ENCODE measurements around the gene RAB18. TPM values are rescaled to one million over a fixed set of nuclear protein-coding genes. Genes with fewer than 3 reads are reported as not detected.

RAB18 gene
- total RNA-seq, 2 experiments from 2014 or later = 8.1 to 36.2 TPM

GRCh38 chr10:27485986-27486385 is 18.1 kb upstream of the RAB18 start:
- H3K27ac ChIP-seq (ENCODE audit: low read depth, low read length, poor library complexity, severe bottlenecking) = no peak overlapping the region
- no peaks in the 10 kb centered on the region for H3K4me1 ChIP-seq (ENCODE audit: insufficient read depth, low read length, poor library complexity, severe bottlenecking)
- H3K79me2 ChIP-seq (ENCODE audit: insufficient read depth, low read depth, low read length) = no peaks in the 10 kb centered on the region
- H3K9me2 ChIP-seq (ENCODE audit: insufficient read depth, low read length) = no peaks in the 10 kb centered on the region
- BruUV-seq (replicated peaks) = no TSS peak
- peaks cover 6% of the 10 kb centered on the region for H3K9me3 ChIP-seq (ENCODE audit: low read length)
- no peak overlapping the region for H3K4me3 ChIP-seq (ENCODE audit: low read depth, low read length, poor library complexity, severe bottlenecking)
- no peak for DNase-seq (ENCODE audit: low spot score)
- intact Hi-C loops (cut with micrococcal nuclease; ENCODE audit: unreplicated experiment) = no loop called here
- TF ChIP-seq EZH2phosphoT487 (IDR thresholded peaks at IDR 0.05; ENCODE audit: borderline replicate concordance, low read depth, low read length) (no peak), CTCF (conservative IDR thresholded peaks at IDR 0.05; ENCODE audit: low read length) (no peak)
- H3K36me3 ChIP-seq (ENCODE audit: insufficient read depth, low read length) = no peaks in the 10 kb centered on the region
- no peak overlapping the region for H2AFZ ChIP-seq (ENCODE audit: low read length)
- CTCF ChIA-PET (ENCODE audit: unreplicated experiment) = no interaction called here
- no peaks in the 10 kb centered on the region for H4K20me1 ChIP-seq (ENCODE audit: insufficient read depth, low read length)
- H3K4me2 ChIP-seq (ENCODE audit: low read length) = no peak overlapping the region
- POLR2A ChIA-PET = no interaction called here

- TF ChIP-seq EZH2phosphoT487 (IDR thresholded peaks at IDR 0.05; ENCODE audit: borderline replicate concordance, low read depth, low read length) = no peak
- Histone ChIP-seq H3K9me2 (ENCODE audit: insufficient read depth, low read length) (peaks cover 4% of the 10 kb centered on the region; the same call in 1 of the 2 replicates), H3K79me2 (ENCODE audit: insufficient read depth, low read depth, low read length) (no peaks in the 10 kb centered on the region), H3K27ac (ENCODE audit: low read depth, low read length, poor library complexity, severe bottlenecking) (no peak overlapping the region), H3K4me1 (ENCODE audit: insufficient read depth, low read length, poor library complexity, severe bottlenecking) (no peaks in the 10 kb centered on the region), H4K20me1 (ENCODE audit: insufficient read depth, low read length) (no peaks in the 10 kb centered on the region), H3K36me3 (ENCODE audit: insufficient read depth, low read length) (no peaks in the 10 kb centered on the region), H3K4me3 (ENCODE audit: low read depth, low read length, poor library complexity, severe bottlenecking) (no peak overlapping the region), H2AFZ (ENCODE audit: low read length) (no peak overlapping the region), H3K9me3 (ENCODE audit: low read length) (peaks cover 13% of the 10 kb centered on the region), H3K4me2 (ENCODE audit: low read length) (no peak overlapping the region)
- DNase-seq (ENCODE audit: low spot score) = no peak
- intact Hi-C loops (cut with micrococcal nuclease; ENCODE audit: unreplicated experiment) = no loop called here
- ChIA-PET POLR2A (interaction anchor here (0.5 to 1.3 kb wide), 3 partner anchors 14 to 746 kb away, joined by 3 read pairs; partner anchors contain the start of gene RAB18), CTCF (ENCODE audit: unreplicated experiment) (interaction anchor here (0.6 kb wide), 1 partner anchor 153 kb away, joined by 3 read pairs; no protein-coding TSS in a partner anchor)
- no TSS peak for BruUV-seq (replicated peaks)
Observed at GRCh38 chr10:27490807-27491206, 13.3 kb upstream of the RAB18 start.

- no peaks in the 10 kb centered on the region for H4K20me1 ChIP-seq (ENCODE audit: insufficient read depth, low read length)
- ChIA-PET POLR2A (interaction anchor here (0.6 kb wide), 2 partner anchors 10 to 42 kb away, joined by 3 to 5 read pairs; no protein-coding TSS in a partner anchor), CTCF (ENCODE audit: unreplicated experiment) (no interaction called here)
- H3K9me3 ChIP-seq (ENCODE audit: low read length) = peaks cover 13% of the 10 kb centered on the region
- no peak overlapping the region for H3K27ac ChIP-seq (ENCODE audit: low read depth, low read length, poor library complexity, severe bottlenecking)
- no peak for DNase-seq (ENCODE audit: low spot score)
- no peaks in the 10 kb centered on the region for H3K79me2 ChIP-seq (ENCODE audit: insufficient read depth, low read depth, low read length)
- intact Hi-C loops (cut with micrococcal nuclease; ENCODE audit: unreplicated experiment) = no loop called here
- TF ChIP-seq EZH2phosphoT487 (IDR thresholded peaks at IDR 0.05; ENCODE audit: borderline replicate concordance, low read depth, low read length) = no peak
- no peak for TF ChIP-seq CTCF (conservative IDR thresholded peaks at IDR 0.05; ENCODE audit: low read length)
- H3K9me2 ChIP-seq (ENCODE audit: insufficient read depth, low read length) = peaks cover 4% of the 10 kb centered on the region; the same call in 1 of the 2 replicates
- no peak overlapping the region for H2AFZ ChIP-seq (ENCODE audit: low read length)
- H3K4me3 ChIP-seq (ENCODE audit: low read depth, low read length, poor library complexity, severe bottlenecking) = no peak overlapping the region
- BruUV-seq (replicated peaks) = no TSS peak
- H3K36me3 ChIP-seq (ENCODE audit: insufficient read depth, low read length) = no peaks in the 10 kb centered on the region
- H3K4me1 ChIP-seq (ENCODE audit: insufficient read depth, low read length, poor library complexity, severe bottlenecking) = no peaks in the 10 kb centered on the region
- no peak overlapping the region for H3K4me2 ChIP-seq (ENCODE audit: low read length)
Observed at GRCh38 chr10:27494116-27494805, 9.8 kb upstream of the RAB18 start.
